GM20000 (cell line): Measurements from ENCODE around the gene ARPC4.
"Not testable (repeated sequence)": the region's sequence is repeated elsewhere in the genome, so short reads cannot be mapped to it uniquely, and the experiment has no call there.

Experiments
- DNase-seq: peaks from one replicate; pipeline ENCODE4 v3.0.0; 2012; ENCODE audit warnings: low spot score
- CTCF ChIP-seq: IDR thresholded peaks from 2 replicates; pipeline ENCODE4 v1.5.1; 2012; ENCODE audit warnings: mild to moderate bottlenecking, control low read depth; ENCODE audit errors: extremely low read depth, missing control alignments

Gene ARPC4

GRCh38 chr3:9848860-9849259, 56.0 kb downstream of the ARPC4 start:
- not testable (repeated sequence) for DNase-seq
- TF ChIP-seq CTCF = peak; percentile 27

GRCh38 chr3:9851383-9851782, 58.5 kb downstream of the ARPC4 start:
- not testable (repeated sequence) for DNase-seq

GRCh38 chr3:9851926-9852325, 59.0 kb downstream of the ARPC4 start:
- DNase-seq = not testable (repeated sequence)

GRCh38 chr3:9852528-9852927, 59.6 kb downstream of the ARPC4 start:
- TF ChIP-seq CTCF = no peak

GRCh38 chr3:9854291-9854940, 61.5 kb downstream of the ARPC4 start:
- not testable (repeated sequence) for DNase-seq

More at GRCh38 chr3:9852528-9852927, 59.6 kb downstream of the ARPC4 start:
- DNase-seq = no peak

GRCh38 chr3:9855594-9855993, 62.7 kb downstream of the ARPC4 start:
- DNase-seq = no peak
- TF ChIP-seq CTCF = no peak
